Neutrophil (primary cell): ENCODE results near the gene RAC2.

ENCODE experiments used
- H3K27ac ChIP-seq: fragments of 200-600 bp; sonication (generic); 2 replicates; pipeline ENCODE4 v1.5.1; 2016; ENCODE audit warnings: mild to moderate bottlenecking, moderate library complexity
- H3K27me3 ChIP-seq: fragments of 200-600 bp; sonication (generic); 2 replicates; pipeline ENCODE4 v1.6.0; 2016; ENCODE audit warnings: mild to moderate bottlenecking
- H3K36me3 ChIP-seq: fragments of 200-600 bp; sonication (generic); 2 replicates; pipeline ENCODE4 v1.5.1; 2017
- H3K4me1 ChIP-seq, 2 experiments: fragments of 200-600 bp in 1 of 2; sonication (generic) in 1 of 2; 1 replicate in 1 of 2; 2 replicates in 1 of 2; pipeline versions ENCODE4 v1.5.1 to v1.6.1; 2013 to 2016; ENCODE audit warnings: low read depth in 1 of 2, low read length in 1 of 2, mild to moderate bottlenecking in 1 of 2, moderate library complexity in 1 of 2; ENCODE audit not compliant: control insufficient read depth in 1 of 2, insufficient read depth in 1 of 2
- H3K4me3 ChIP-seq, 2 experiments: fragments of 200-600 bp in 1 of 2; sonication (generic) in 1 of 2; 1 replicate in 1 of 2; 2 replicates in 1 of 2; pipeline ENCODE4 v1.5.1; 2013 to 2016; ENCODE audit warnings: low read depth in 1 of 2, low read length in 1 of 2, mild to moderate bottlenecking in 1 of 2, moderate library complexity in 1 of 2
- H3K9me3 ChIP-seq: fragments of 200-600 bp; sonication (generic); 2 replicates; pipeline ENCODE4 v1.5.1; 2016
- TF ChIP-seq, protein P1 (sequence below): fragments of 200-600 bp; sonication (generic); IDR thresholded peaks from 2 replicates; pipeline ENCODE4 v1.5.1; 2016; ENCODE audit warnings: antibody characterized with exemption

The RAC2 gene

DNA sequence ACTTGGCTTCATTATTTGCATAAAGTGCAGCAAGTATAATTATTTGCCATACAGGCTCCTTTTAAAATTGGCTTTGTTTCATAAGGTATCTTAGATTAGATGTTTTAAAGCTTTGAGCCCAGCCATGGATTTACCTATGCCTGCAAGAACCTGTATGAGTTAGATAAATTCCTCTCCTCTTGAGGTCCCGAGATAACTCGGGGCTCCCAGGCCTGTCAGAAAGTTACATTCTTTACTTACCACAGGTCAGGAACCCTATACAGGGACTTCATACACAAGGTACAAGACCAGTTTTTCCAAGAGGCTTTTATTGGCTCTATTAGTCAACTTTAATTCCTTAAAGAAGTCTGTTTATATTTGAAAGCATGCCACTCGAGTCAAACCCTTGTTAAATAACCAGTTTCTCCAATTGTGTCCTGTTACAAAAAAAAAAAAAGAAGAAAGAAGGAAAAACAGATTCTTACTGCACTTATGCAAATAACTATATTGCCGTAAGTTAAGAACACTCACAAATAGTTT lies 53.7 kb downstream of the RAC2 start:
- TF ChIP-seq, protein P1, sequence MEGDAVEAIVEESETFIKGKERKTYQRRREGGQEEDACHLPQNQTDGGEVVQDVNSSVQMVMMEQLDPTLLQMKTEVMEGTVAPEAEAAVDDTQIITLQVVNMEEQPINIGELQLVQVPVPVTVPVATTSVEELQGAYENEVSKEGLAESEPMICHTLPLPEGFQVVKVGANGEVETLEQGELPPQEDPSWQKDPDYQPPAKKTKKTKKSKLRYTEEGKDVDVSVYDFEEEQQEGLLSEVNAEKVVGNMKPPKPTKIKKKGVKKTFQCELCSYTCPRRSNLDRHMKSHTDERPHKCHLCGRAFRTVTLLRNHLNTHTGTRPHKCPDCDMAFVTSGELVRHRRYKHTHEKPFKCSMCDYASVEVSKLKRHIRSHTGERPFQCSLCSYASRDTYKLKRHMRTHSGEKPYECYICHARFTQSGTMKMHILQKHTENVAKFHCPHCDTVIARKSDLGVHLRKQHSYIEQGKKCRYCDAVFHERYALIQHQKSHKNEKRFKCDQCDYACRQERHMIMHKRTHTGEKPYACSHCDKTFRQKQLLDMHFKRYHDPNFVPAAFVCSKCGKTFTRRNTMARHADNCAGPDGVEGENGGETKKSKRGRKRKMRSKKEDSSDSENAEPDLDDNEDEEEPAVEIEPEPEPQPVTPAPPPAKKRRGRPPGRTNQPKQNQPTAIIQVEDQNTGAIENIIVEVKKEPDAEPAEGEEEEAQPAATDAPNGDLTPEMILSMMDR = no peak
- Histone ChIP-seq H3K9me3 (no peaks in the 10 kb centered on the region), H3K4me1 (no peaks in the 10 kb centered on the region), H3K27me3 (peaks cover 17% of the 10 kb centered on the region), H3K36me3 (no peaks in the 10 kb centered on the region), H3K4me3 (no peak overlapping the region), H3K27ac (no peak overlapping the region)

DNA sequence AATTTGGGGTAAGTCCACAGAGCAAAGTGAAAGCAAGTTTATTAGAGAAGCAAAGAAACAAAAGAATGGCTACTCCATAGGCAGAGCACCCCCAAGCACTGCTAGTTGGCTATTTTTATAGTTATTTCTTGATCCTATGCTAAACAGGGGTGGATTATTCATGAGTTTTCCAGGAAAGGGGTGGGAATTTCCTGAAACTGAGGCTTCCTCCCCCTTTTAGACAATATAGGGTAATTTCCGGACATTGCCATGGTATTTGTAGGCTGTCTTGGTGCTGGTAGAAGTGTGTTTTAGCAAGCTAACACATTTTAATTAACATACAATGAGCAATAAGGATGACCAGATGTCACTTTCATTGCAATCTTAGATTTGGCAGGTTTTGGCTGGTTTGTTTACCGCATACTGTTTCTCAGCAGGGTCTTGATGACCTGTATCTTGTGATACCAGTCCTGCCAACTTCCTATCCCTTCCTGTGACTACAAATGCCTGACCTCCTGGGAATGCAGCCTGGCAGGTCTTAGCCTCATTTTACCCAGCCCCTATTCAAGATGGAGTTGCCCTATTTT lies 55.1 kb downstream of the RAC2 start:
- H3K27ac ChIP-seq = no peak overlapping the region
- no peaks in the 10 kb centered on the region for H3K4me1 ChIP-seq
- peaks cover 17% of the 10 kb centered on the region for H3K27me3 ChIP-seq
- H3K36me3 ChIP-seq = no peaks in the 10 kb centered on the region
- H3K4me3 ChIP-seq = no peak overlapping the region
- H3K9me3 ChIP-seq = no peaks in the 10 kb centered on the region
- TF ChIP-seq, protein P1 = no peak

DNA sequence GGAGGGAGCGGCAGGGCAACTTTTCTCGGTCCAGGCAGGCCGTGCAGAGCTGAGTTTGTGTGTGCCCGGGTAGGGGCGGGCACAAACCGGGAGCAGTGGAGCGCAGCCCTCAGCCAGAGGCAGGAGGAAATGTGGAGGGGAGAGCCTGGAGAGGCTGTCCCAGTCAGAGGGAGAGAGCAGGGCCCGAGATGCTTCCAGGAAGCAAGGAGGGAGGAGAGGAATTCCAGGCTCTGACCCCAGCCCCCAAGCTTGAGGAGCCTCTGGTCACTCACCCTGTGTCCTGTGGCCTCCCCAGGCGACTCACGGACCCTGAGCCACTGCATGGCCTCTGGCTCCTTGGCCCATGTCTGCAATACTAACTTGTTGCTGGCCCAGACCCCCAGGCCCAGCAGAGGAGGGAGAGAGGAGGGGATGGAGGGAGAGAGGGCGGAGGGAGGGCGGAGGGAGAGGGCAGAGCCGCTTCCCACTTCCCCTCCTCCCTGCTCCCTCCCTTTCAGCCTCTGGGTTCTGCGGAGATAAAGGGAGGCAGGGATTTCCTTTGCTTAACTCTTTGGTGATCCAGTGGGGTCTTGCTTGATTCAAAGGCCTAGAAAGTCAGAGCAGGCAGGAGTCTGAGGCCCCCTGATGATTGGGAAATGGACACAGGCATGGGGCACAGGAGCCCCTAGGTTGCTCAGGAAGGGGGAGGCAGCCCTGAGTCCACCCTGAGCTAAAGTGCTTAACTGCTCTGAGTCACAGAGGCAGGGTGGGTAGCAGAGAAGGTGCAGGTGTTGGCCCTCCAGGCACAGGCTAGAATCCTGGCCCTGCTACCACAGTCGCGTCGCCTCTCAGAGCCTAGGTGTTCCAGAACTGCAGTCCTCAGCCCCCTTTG lies 55.9 kb downstream of the RAC2 start, which contains the start of gene C1QTNF6:
Gene C1QTNF6, minus strand, starts transcription at position 357 of the 871 bp plus-strand sequence. Its CDS starts 34 bp downstream, at position 323.
- no peak within 1 kb of the TSS for H3K4me3 ChIP-seq
- H3K27ac ChIP-seq = no peak within 1 kb of the TSS
- H3K36me3 ChIP-seq = no peaks in the 10 kb centered on the region
- no peaks in the 10 kb centered on the region for H3K9me3 ChIP-seq
- TF ChIP-seq, protein P1 = no peak
- H3K4me1 ChIP-seq = no peaks in the 10 kb centered on the region
- H3K27me3 ChIP-seq = peaks cover 17% of the 10 kb centered on the region

- no peak overlapping the region for H3K4me3 ChIP-seq
- H3K9me3 ChIP-seq = no peaks in the 10 kb centered on the region
- H3K27me3 ChIP-seq = peaks cover 17% of the 10 kb centered on the region
- no peak overlapping the region for H3K27ac ChIP-seq
- H3K4me1 ChIP-seq = no peaks in the 10 kb centered on the region
- H3K36me3 ChIP-seq = no peaks in the 10 kb centered on the region
- TF ChIP-seq, protein P1 = no peak
Observed at GRCh38 chr22:37187552-37187890, 56.5 kb downstream of the RAC2 start.

GRCh38 chr22:37186997-37187522 lies 57.0 kb downstream of the RAC2 start:
- no peaks in the 10 kb centered on the region for H3K36me3 ChIP-seq
- H3K27me3 ChIP-seq = peaks cover 17% of the 10 kb centered on the region
- no peaks in the 10 kb centered on the region for H3K4me1 ChIP-seq
- no peak overlapping the region for H3K27ac ChIP-seq
- no peaks in the 10 kb centered on the region for H3K9me3 ChIP-seq
- H3K4me3 ChIP-seq = no peak overlapping the region
- TF ChIP-seq, protein P1 = no peak
